ENCODE results near the gene TMEM270.

DNA sequence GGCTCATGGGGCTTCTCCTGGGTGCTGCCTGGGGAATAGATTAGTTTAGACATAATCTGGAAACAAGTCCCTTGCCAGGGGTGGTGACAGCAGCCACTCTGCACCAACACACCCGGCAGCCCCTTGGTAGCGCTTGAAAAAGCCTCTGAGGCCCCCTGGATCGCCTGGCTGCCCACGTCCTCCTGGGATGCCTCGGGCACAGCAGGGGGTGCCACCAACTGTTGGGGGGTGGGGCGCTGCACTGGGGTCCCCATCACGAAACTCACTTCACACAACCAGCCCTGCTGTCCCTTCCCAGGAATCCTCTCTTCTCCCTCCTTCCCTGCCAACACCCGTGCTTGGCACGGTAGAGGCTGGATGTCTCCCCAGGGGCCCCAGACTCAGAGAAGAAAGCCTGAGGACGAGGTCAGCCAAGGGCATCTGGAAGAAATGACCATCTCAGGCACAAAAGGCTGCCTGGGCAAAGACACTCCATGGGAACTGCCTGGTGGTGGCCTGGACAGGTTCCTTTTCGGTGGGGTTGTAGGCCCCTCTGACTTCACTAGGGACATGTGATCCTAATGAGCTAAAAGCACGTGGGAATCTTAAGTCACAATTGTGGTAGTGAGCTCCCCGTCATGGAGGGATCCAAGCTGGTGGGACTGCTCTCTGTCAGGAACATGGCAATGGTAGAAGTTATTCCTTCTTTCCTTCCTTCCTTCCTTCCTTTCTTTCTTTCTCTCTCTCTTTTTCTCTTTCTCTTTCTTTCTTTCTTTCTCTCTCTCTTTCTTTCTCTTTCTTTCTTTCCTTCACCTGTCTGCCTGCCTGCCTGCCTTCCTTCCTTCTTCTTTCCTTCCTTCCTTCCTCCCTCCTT is 11.3 kb downstream of the TMEM270 start:
- TF ChIP-seq, protein P1, sequence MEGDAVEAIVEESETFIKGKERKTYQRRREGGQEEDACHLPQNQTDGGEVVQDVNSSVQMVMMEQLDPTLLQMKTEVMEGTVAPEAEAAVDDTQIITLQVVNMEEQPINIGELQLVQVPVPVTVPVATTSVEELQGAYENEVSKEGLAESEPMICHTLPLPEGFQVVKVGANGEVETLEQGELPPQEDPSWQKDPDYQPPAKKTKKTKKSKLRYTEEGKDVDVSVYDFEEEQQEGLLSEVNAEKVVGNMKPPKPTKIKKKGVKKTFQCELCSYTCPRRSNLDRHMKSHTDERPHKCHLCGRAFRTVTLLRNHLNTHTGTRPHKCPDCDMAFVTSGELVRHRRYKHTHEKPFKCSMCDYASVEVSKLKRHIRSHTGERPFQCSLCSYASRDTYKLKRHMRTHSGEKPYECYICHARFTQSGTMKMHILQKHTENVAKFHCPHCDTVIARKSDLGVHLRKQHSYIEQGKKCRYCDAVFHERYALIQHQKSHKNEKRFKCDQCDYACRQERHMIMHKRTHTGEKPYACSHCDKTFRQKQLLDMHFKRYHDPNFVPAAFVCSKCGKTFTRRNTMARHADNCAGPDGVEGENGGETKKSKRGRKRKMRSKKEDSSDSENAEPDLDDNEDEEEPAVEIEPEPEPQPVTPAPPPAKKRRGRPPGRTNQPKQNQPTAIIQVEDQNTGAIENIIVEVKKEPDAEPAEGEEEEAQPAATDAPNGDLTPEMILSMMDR (IDR thresholded peaks at IDR 0.05), result no peak
- TF ChIP-seq EP300 (IDR thresholded peaks at IDR 0.05), result no peak

Data from esophagus muscularis mucosa (tissue), 3 donors.